ENCODE data around the gene PLCD3. TPM values are rescaled to one million over a fixed set of nuclear protein-coding genes. Genes with fewer than 3 reads are reported as not detected.

PLCD3 gene
- total and polyA plus RNA-seq, 12 donors, result 5.8 to 246 (median 82.2) TPM

- no peak overlapping the region for H3K4me3 ChIP-seq
- H3K27ac ChIP-seq, result no peak overlapping the region
- intact Hi-C loops (cut with DNase I), result no loop called here
- DNase-seq, result no peak
- 84 to 94% (median 90%) methylated on average over 2 of the region's 2 CpGs for WGBS, 4 donors
- peaks cover 0 to 19% of the 10 kb centered on the region in 2 donors for H3K36me3 ChIP-seq (replicated peaks in 1 of 2)
- no peaks in the 10 kb centered on the region for H3K9me3 ChIP-seq (replicated peaks in 1 of 3)
- TF ChIP-seq POLR2A (IDR thresholded peaks at IDR 0.05) (no peak), CTCF (IDR thresholded peaks at IDR 0.05) (no peak)
- peaks cover 2 to 19% of the 10 kb centered on the region in 2 donors for H3K4me1 ChIP-seq (replicated peaks in 1 of 2)
- H3K27me3 ChIP-seq, result no peaks in the 10 kb centered on the region
Measured at GRCh38 chr17:45070809-45071208, 61.5 kb downstream of the PLCD3 start.

DNA sequence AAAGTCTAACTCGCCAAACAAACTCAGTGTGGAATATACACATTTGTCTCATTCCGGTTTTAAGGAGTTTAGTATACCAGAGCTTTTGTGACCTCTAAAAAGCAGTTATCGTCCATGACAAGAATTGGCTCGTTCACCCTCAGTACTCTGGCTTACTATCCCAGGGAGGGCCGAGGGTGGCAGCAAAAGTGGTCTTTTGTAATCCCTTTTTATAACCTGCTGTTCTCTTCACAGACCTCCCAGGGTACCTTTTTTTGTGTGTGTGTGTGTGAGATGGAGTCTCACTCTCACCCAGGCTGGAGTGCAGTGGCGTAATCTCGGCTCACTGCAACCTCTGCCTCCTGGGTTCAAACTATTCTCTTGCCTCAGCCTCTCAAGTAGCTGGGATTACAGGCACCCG lies 62.3 kb downstream of the PLCD3 start:
- no peak overlapping the region for H3K27ac ChIP-seq
- DNase-seq, result no peak
- H3K27me3 ChIP-seq, result no peaks in the 10 kb centered on the region
- peaks cover 0 to 19% of the 10 kb centered on the region in 2 donors for H3K36me3 ChIP-seq (replicated peaks in 1 of 2)
- no peaks in the 10 kb centered on the region for H3K9me3 ChIP-seq (replicated peaks in 1 of 3)
- no peak for TF ChIP-seq POLR2A (IDR thresholded peaks at IDR 0.05)
- TF ChIP-seq CTCF (IDR thresholded peaks at IDR 0.05), result no peak
- 86 to 90% (median 89%) methylated on average over 8 of the region's 8 CpGs for WGBS, 4 donors
- H3K4me1 ChIP-seq (replicated peaks in 1 of 2), result peaks cover 4 to 27% of the 10 kb centered on the region in 2 donors
- intact Hi-C loops (cut with DNase I), result no loop called here
- no peak overlapping the region for H3K4me3 ChIP-seq

- peaks cover 0 to 11% of the 10 kb centered on the region in 2 donors for H3K36me3 ChIP-seq (replicated peaks in 1 of 2)
- H3K4me3 ChIP-seq, result no peak overlapping the region
- WGBS, 4 donors, result 70 to 77% (median 76%) methylated on average over 2 of the region's 2 CpGs
- peaks cover 18 to 51% of the 10 kb centered on the region in 2 donors for H3K4me1 ChIP-seq (replicated peaks in 1 of 2)
- H3K27ac ChIP-seq, result peak overlapping the region in 1 of 5 donors; percentile 27
- TF ChIP-seq CTCF (IDR thresholded peaks at IDR 0.05), result no peak
- no peak for TF ChIP-seq POLR2A (IDR thresholded peaks at IDR 0.05)
- no peaks in the 10 kb centered on the region for H3K9me3 ChIP-seq (replicated peaks in 1 of 3)
- intact Hi-C loops (cut with DNase I), result no loop called here
- no peak for DNase-seq
- H3K27me3 ChIP-seq, result no peaks in the 10 kb centered on the region
Measured at GRCh38 chr17:45067637-45068036, 64.7 kb downstream of the PLCD3 start.

DNA sequence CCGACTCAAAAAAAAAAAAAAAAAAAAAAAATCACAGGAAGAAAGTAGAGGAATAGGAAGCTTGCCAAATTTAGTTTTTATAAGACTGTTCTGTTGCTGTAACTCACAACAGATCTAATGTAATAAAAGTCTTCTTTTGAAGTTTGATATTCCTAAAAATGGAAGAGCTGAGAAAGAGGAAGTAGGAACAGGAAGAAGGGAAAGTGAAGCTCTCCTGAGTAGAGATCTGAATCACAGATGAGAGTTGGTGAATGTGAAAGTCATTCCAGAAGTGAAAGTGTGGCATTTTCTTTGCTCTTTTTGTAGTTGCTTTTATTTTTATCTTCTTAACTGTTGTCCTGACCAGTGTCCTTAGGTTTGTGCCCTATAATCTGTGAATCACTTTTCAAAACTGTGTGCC lies 69.1 kb downstream of the PLCD3 start:
- H3K27me3 ChIP-seq, result no peaks in the 10 kb centered on the region
- no peaks in the 10 kb centered on the region for H3K9me3 ChIP-seq (replicated peaks in 1 of 3)
- no peak for DNase-seq
- H3K36me3 ChIP-seq (replicated peaks in 1 of 2), result no peaks in the 10 kb centered on the region
- WGBS, 4 donors, result 29 to 57% (median 53%) methylated on average over 1 of the region's 1 CpG; no CpG with 5 or more reads in 1 of the 4 donors
- intact Hi-C loops (cut with DNase I), result no loop called here
- H3K4me3 ChIP-seq, result no peak overlapping the region
- H3K4me1 ChIP-seq (replicated peaks in 1 of 2), result peaks cover 41 to 71% of the 10 kb centered on the region in 2 donors
- peak overlapping the region in 2 of 5 donors; percentile 22 to 36 for H3K27ac ChIP-seq
- TF ChIP-seq CTCF (IDR thresholded peaks at IDR 0.05) (no peak), POLR2A (IDR thresholded peaks at IDR 0.05) (no peak)

Measured in adrenal gland (tissue), 12 donors.